GM18511 (cell line): ENCODE measurements around the gene EGFLAM.
"Not testable (repeated sequence)": the region's sequence is repeated elsewhere in the genome, so short reads cannot be mapped to it uniquely, and the experiment has no call there.

Experiments
- ATAC-seq: cut with Tn5 transposase; IDR thresholded peaks from one replicate; pipeline ENCODE4 v1.9.1; 2021; ENCODE audit warnings: mild to moderate bottlenecking, moderate library complexity; ENCODE audit not compliant: unreplicated experiment

The EGFLAM gene

DNA sequence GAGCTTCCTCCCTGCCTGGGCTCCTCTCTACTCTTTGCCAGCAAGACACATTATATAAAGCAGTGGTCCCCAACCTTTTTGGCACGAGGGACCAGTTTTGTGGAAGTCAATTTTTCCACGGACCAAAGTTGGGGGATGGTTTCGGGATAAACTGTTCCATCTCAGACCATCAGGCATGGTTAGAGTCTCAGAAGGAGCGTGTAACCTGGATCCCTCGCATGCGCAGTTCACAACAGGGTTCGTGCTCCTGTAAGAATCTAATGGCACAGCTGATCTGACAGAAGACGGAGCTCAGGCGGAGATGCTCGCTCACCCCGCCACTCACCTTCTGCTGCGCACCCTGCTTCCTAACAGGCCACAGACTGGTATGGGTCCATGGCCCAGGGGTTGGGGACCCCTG lies 155.3 kb downstream of the EGFLAM start:
- no peak for ATAC-seq

DNA sequence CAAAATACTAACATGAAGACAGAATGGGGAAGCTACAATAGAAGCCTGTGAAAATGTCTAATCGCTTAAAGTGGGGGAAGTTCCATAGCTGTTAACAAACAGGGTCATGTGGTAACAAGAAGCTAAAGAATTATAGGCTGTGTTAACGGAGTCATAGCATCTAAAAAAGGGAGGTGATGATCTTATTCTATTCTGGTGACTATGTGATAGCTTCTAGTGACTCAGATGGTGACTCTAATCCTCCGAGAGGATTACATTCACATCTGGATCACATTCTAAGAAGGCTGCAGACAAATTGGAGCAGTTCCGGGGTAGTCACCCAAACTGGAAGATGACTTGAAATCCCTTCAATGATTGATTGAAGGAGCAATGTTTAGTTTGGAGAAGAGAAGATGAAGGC lies 156.0 kb downstream of the EGFLAM start:
- no peak for ATAC-seq

DNA sequence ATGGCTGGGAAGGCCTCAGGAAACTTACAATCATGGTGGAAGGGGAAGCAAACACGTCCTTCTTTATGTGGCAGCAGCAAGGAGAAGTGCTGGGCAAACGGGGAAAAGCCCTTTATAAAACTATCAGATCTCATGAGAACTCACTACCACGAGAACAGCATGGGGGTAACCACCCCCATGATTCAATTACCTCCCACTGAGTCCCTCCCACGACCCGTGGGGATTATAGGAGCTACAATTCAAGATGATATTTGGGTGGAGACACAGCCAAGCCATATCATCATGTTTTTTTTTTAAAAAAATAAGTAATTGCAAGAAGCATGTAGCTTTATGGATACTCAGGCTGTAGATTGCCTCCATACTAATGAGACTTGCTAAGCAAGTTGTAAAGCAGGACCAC lies 157.4 kb downstream of the EGFLAM start:
- ATAC-seq: not testable (repeated sequence)

DNA sequence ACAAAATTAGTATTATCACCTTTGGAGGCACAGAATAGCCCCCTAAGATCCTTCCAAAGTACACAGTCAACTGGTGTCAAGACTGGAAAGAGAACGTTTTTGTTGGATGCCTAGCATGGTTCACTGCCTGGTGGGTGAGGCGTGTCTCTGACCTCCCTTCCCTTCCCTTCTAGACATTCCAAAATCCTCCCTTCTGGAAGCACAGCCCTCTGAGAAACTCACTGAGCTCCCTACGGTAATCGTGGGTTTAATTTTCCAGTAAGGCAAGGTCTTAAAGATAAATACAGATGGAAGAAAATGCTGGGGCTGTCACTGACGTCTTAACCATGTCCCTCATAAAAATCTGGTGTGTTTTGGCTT lies 159.3 kb downstream of the EGFLAM start:
- no peak for ATAC-seq

DNA sequence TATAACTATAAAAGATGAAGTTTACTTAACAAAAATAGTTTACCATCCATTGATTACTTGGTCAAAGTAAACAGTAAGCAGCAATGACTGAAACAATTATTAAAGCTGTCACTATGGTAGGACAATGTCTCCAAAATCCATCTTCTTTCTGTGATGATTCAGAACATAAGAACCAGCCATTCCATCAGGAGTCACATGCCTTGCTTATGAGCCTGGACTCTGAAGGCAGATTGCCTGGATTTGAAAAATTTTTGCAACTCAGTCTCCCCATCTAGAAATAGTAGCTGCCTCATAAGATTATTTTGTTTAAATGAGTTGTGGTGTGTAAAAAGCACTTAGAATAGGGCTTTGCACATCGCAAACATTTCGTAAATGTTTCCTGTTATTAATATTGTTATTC lies 161.9 kb downstream of the EGFLAM start:
- ATAC-seq: no peak

DNA sequence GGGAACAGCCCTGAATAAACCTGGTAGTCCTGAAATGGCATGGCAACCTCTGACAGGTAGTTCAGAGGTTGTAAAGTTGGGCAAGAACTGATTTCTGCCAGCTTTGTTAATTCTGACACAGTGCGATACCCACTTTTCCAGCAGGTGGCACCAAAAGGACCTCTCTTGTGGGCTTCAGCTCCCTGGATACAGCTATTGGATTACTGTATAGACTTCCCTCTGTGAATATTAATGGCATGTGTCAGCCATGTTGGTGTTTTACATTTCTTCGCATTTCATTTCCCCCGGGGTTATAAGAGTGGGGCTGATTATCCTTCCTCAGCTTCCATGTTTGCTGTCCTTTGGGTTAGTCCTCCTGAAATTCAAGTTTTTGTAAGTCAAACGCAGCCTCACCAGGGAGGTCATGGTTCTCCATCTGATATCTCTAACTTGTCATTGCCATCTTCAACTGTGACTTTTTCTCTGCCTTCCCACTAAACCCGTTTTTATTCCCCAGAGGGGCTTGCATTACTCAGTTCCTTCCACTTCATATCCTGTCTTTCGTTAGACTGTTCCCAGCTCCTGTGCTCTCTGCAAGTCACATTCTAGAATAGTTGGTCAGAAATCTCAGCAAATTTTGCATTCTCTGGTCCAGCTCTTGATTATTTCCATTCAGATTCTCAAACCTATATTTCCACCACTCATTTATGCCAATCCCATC lies 162.5 kb downstream of the EGFLAM start:
- no peak for ATAC-seq

DNA sequence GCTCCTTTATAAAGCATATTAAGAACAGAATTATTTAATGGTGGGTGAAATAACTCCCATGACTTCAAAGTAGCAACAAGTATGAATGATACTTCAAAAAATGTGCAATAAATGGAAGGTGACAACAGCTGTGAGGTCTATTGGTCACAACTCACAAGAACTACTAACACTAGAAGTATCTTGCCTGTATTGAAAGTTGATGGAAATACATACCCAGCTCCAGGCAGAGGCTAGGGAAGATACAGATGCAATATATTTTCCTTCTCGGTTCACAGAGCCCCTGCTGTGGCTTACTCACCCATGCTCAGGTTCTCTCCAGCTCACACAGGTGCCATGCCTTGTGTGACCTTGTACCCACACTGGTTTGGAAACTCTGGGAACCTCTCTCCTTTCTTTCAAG lies 164.3 kb downstream of the EGFLAM start:
- ATAC-seq: no peak

DNA sequence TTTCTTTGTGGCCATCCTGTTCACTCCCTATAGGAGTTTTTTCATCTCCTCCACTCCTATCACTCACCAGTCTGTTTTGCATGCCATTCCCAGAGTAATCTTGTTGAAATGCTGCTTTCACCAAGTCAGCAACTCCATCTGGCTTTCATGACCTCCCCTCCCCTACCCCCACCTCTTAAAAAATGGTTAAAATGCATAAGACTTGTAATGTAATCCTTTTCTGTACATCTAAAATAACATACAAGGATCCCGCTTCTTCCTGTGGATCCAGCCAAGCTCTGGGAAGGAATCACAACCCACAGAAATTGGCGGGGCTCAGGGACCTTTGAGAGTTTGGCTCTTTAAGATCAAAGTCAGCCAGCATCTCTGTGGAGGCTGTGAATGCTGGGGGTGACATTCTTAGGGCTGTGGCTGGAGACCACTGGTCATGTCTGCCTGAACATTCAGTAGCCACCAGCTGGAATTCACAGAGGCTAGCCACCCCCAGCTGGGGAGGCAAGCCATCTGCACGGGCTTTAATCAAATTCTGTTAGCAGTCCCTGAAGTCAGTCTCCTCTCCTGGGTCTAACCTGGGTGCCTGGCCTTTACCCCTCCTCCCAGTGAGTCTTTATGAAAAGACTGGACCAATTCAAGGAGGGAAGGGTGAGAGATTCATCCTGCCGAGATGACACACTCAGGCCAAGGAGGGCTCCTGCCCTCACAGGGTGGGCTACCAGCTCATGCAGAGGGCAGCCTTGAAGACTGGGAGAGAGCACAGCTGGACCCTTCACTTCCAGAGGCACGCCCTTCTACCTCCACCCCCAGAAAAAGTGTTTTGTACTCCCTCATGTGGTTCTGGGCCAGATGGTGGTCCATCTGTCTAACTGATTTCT lies 165.2 kb downstream of the EGFLAM start:
- ATAC-seq: no peak

DNA sequence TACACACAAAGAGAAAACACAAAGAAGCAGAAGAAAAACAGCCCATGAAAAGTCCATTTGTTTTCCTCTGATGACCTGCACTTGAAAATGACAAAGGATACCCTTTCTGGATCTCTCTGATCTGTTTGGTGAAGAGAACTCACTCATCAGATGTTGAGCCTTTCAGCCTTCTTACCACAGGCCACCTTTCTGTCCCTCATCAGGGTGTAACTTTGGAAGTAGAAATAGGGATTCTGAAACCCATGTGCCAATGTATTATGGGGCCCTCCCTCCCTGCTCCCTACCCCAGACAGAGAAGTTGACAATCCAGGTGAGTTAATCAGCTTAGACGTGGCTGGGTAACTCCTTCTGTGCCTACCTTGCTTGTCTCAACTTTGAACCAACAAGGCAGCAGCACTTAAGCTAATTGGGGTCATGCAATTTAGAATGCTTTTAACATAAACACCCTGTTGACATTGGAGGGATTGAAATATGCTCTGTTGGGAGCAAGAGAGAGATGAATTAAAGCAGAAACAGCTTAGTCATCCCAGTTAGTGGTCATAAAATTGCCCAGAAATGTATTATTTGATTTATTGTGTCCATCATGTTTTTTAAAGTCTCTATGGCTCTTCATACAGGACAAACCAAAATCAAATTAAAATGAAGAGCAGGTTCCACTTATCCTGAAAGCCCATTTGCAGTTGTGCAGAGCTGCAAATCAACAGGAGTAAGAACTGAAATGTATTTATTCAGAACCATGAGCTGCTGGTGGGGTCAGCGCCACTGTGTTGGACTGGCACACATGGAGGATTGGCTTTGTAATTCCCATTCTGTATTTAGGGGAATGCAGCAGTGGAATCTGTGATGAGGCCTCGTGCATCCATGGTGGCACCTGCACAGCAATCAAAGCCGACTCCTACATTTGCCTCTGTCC lies 166.0 kb downstream of the EGFLAM start:
- ATAC-seq: no peak

DNA sequence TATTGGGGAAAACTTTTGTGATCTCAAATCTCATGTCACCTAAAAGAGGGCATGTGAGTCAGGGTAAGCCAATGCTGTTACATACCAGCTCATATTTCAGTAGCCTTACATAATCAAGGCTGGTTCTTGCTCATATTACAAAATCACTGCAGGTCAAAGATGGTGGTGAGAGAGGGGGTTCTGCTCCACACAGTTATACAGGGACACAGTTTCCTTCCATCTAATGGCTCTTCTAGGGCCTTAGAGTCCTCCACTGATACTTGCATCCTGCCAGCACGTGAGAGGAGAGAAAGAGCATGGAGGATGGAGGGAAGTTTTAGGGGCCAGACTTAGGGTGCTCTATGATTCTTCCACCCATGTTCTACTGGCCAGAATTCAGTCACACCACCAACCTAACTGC lies 168.1 kb downstream of the EGFLAM start:
- ATAC-seq: no peak

DNA sequence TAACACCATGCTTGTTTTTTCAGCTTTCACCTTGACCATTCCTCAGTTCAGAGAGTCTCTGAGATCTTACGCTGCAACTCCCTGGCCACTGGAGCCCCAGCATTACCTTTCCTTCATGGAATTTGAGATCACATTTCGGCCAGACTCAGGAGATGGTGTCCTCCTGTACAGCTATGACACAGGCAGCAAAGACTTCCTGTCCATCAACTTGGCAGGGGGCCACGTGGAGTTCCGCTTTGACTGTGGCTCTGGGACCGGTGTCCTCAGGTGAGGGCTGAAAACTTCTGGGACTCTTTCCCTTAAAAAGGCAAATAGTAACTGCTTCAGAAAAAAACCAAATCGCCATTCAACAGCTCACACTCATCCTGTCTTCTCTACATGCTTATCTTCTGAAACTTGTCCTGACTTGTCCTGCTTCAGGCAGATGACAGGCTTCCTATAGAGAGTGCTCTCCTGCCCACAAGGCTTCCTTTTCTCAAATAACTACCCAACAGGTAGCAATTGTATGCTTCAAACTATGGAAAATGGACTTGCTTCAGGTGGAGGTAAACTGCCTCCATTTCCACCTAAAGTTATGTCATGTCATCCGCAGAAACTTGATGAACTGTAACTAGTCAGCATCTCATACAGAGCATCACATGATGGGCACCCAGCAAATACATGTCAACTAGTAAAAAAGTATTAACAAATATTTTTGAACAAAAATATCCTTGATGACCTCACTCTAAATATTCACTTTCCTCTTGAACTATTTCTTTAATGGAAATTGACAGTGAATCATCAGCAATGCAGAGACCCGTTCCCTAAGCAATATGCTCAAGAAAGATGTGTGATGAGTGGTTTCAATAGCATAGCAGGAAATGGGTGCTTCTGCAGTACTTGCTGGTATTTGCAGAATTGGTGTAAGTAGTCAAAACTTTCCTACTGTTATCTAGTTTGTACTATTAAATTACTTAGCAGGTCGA lies 168.9 kb downstream of the EGFLAM start:
- ATAC-seq: no peak

DNA sequence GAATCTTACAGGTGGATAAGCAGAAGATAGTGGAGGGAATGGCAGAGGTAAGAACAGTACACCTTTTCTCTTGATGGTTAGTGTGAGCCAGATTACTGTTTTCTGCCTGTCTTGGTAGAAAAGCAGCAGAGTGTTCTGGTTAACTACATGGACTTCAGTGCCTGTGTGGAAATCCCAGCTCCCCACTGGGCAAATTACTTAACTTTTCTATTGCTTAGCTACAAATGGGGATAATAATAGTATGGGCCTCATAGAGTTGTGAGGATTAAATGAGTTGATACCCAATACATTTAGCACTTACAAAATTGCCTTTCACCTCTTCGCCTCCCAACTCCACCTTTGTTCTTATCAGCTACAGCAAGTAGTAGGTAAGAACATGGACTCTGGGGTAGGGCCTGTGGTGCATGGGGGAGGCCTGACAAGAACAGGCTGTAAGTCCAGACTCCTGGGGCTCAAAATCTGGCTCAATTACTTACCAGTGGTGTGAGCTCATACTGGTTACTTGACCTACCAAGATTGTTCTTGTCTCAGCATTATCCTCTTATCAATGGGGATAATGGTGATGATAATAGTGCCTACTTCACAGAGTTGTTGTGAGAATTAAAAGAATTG lies 173.0 kb downstream of the EGFLAM start:
- no peak for ATAC-seq

DNA sequence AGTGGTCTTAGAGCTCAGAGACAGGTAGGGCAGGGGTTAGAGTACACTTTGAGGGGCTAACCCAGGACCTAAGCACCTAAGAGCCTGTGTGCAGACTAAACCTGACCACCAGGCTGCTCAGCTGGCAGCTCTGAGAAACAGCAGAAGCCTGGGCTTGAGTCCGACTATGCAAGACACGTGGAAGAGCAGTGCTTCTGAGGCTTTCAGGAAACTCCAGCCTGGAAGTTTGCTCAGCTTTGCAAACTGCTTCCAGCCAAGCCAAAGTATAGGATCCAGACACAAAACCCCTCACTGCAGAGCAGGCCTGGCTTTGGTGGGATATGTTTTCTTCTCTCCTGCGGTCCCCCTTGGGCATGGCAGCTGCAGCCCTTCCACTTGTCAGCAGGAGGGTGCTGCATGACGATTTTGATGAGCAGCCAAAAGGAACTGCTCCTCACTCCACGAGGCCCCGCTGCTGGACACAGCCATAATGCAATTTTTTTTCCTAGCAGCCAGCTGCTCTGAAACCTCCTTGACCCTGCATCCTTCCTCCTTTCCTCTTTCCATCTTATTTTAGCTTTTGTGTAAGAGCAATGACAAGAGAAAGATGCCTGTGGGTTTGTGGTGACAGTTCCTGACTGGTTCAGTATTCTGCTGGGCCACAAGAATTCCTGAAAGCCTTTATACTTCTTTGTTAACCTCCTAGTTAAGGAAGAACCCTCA lies 175.0 kb downstream of the EGFLAM start:
- no peak for ATAC-seq

DNA sequence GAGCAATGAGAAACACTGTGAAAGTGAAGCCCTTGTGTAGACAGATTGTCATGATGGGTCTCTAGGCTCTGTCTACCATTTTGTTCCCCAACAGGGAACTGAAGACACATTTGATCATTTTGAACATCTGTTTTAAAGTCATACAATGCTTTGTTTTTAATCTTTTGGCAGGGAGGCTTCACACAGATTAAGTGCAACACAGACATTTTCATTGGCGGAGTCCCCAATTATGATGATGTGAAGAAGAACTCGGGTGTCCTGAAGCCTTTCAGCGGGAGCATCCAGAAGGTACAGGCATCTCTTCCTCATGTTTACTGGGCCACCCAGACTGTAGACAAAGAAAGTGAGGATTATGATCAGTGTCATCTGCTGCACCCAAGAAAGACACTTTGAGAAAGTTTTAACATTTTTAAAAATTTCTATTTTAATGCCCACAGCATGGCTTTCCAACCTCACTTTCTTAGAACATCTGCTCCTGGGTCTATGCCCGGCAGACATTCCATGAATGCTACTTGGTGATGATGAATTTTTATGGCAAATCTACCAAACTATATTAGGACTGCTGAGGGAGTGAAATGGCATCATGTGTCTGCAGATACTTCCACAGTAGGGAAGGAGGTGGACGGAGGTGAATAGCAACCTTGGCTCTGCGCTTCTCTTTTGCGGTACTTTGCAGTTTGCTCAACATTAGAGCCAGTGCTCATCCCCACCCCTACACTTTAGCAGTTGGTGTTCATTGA lies 176.8 kb downstream of the EGFLAM start:
- ATAC-seq: no peak

DNA sequence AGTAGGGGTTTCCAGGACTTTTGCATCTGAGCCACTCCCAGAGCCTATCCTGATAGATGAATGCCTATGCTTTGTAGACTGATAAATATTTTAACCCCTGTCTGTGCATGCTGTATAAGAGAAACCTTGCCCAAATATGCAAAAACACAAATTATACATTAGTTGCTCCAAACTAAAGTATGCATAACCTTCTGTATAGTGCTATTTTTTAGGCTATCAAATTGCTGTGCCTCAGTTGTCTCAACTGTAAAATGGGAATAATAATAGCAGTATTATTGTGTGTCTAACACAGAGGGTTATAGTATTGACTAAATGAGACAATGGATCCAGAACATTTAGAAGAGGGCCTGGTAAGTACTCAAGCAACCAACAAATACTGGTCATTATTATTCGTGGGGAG lies 180.4 kb downstream of the EGFLAM start:
- no peak for ATAC-seq

DNA sequence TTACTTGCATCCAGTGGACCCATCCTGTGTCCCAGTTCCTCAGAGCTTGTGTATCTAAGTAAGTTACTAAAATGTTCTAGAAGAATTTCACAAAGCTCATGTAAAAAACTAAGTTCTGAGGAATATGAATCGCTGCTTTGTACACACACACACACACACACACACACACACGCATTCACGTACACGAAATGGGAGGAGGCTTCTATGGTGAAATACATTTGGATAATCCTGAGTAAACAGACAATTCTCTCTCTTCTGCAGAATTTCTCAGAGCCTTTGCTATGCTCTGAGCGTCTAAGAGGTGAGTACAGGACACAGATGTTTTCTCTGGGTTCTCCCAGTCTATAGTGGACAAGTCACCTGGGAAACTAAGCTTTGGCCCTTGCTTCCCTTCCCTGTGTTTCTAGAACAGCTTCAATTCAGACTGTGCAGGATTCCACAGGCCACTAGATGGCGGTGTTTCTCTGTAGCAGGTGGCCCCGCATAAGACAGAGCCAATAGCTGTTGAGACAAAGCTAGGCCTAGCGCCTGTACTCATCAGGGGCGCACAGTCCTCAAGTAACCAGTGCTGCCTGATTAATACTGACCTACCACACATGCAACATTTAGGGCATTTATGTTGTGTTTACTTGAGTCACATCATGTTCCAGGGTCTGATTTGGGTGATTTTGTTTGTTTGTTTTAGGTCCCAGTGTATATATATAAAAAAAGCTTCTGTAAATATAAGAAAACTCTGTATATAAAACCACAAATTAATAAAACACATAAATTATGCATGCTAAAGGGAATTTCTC lies 183.3 kb downstream of the EGFLAM start:
- peak; percentile 99 for ATAC-seq

DNA sequence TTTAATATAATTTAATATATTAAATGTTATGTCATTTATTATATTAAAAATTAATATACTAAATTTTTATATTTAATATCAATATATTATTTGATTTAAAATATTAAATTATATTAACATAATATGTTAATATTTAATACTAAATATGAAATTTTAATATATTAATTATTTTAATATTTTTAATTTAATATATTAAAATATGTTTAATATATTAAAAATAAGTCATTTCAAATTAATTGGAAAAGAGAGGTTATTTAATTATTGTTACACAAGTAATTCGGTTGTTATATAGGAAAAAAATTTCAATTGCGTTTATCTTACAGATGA lies 183.9 kb downstream of the EGFLAM start:
- no peak for ATAC-seq

DNA sequence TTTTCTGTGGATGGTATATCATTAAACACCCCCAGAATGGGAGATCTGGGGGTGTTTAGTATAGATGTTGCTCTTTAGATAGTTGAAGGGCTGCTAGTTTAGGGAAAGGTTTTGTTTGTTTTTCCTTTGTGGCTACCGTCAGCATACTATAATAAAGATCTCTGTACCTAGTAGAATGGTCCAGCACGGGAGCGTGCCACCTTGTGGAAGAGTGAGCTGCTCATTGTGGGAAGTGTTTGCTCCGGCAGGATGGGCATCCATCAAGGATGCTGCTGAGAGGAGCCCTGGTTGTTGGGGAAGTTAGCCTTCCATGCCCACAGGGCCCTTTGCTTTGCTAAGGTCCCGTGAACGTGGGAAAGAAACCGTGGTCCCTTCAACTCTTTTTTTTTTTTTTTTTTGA lies 185.0 kb downstream of the EGFLAM start:
- no peak for ATAC-seq
